Bronchial epithelial cell (primary cell): ENCODE data around the gene SERAC1. TPM values are rescaled to one million over a fixed set of nuclear protein-coding genes. Genes with fewer than 3 reads are reported as not detected.

ENCODE experiments used
- DNase-seq: peaks from one replicate; pipeline ENCODE4 v3.0.0-alpha.2; 2010; ENCODE audit warnings: low read depth
- FAIRE-seq: peaks from 2 replicates; lab custom pipeline; 2011; peaks lifted over from hg19 to GRCh38; lab: Jason Lieb, UNC
- H3K27me3 ChIP-seq: 2 replicates; pipeline ENCODE4 v1.5.1; 2011; ENCODE audit warnings: low read length; ENCODE audit not compliant: control insufficient read depth, insufficient read depth
- H3K36me3 ChIP-seq: 2 replicates; pipeline ENCODE4 v1.5.1; 2011; ENCODE audit warnings: low read length; ENCODE audit not compliant: control insufficient read depth, insufficient read depth
- H3K4me3 ChIP-seq: 2 replicates; pipeline ENCODE4 v1.5.1; 2011; ENCODE audit warnings: mild to moderate bottlenecking, low read depth, low read length, control low read depth
- total RNA-seq: library from RNA; depleted of rRNA; stranded (reverse); fragments of >200 nt; gene quantifications from 2 replicates; pipeline ENCODE4 v1.2.1, GENCODE V29; 2014
- TF ChIP-seq, protein P1 (sequence below): IDR thresholded peaks from 2 replicates; pipeline ENCODE4 v1.5.1; 2011; ENCODE audit warnings: mild to moderate bottlenecking, moderate library complexity, low read length, control low read depth, inconsistent platforms; ENCODE audit not compliant: insufficient read depth, severe bottlenecking

The SERAC1 gene
- total RNA-seq, 1 donor from 2014 or later, result 12.1 TPM

DNA sequence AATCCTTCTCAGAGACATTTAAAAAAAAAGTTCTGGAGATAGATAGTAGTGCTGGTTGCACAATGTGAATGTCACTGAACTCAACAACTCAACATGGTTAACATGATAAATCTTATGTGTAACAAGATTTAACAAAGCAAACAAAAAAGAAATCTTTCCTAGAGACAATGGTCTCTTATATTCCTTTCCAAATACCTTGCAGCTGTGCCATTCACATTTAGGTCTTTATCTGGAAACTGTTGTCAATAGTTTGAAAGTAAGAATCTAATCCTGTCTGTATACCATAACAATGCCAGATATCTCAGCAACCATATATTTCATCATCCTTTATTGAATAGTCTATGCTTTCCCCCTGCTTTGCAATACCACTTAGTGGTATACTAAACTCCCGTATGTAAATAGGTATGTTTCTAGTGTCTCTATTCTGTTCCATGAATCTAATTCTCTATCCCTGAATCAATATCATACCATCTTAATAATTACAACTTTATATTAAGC lies 2.1 kb downstream of the SERAC1 start:
- Histone ChIP-seq H3K36me3 (no peaks in the 10 kb centered on the region), H3K4me3 (no peak overlapping the region), H3K27me3 (no peaks in the 10 kb centered on the region)
- no peak for FAIRE-seq
- DNase-seq, result no peak
- TF ChIP-seq, protein P1, sequence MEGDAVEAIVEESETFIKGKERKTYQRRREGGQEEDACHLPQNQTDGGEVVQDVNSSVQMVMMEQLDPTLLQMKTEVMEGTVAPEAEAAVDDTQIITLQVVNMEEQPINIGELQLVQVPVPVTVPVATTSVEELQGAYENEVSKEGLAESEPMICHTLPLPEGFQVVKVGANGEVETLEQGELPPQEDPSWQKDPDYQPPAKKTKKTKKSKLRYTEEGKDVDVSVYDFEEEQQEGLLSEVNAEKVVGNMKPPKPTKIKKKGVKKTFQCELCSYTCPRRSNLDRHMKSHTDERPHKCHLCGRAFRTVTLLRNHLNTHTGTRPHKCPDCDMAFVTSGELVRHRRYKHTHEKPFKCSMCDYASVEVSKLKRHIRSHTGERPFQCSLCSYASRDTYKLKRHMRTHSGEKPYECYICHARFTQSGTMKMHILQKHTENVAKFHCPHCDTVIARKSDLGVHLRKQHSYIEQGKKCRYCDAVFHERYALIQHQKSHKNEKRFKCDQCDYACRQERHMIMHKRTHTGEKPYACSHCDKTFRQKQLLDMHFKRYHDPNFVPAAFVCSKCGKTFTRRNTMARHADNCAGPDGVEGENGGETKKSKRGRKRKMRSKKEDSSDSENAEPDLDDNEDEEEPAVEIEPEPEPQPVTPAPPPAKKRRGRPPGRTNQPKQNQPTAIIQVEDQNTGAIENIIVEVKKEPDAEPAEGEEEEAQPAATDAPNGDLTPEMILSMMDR, result no peak

DNA sequence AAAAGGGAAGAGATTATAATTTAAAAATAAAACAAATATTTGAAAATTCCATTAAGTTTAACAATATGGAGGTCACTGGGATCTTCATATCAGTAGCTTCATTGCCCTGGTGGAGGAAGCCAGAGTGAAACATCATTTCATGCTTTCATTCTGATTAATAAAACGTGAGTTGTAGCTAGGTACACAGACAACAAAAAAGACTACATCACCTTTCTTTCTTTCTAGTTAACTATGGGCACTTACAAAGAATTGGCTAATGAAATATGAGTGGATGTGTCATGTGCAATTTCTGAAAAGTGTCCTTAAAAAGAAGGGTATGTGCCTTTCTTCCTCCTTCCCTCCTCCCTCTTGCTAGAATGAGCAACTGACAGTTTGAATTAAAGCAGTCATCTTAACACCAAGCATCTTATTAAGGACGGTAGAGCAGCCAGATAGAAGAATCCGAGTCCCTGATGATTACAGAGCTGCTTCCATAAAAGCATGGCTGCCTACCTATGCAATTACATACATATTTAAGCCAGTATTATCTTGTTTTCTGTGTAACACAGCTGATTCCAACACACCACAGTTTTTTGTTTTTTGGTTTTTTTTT lies 3.4 kb downstream of the SERAC1 start:
- FAIRE-seq, result no peak
- DNase-seq, result no peak
- H3K4me3 ChIP-seq, result no peak overlapping the region
- H3K36me3 ChIP-seq, result no peaks in the 10 kb centered on the region
- H3K27me3 ChIP-seq, result no peaks in the 10 kb centered on the region
- TF ChIP-seq, protein P1, result no peak

DNA sequence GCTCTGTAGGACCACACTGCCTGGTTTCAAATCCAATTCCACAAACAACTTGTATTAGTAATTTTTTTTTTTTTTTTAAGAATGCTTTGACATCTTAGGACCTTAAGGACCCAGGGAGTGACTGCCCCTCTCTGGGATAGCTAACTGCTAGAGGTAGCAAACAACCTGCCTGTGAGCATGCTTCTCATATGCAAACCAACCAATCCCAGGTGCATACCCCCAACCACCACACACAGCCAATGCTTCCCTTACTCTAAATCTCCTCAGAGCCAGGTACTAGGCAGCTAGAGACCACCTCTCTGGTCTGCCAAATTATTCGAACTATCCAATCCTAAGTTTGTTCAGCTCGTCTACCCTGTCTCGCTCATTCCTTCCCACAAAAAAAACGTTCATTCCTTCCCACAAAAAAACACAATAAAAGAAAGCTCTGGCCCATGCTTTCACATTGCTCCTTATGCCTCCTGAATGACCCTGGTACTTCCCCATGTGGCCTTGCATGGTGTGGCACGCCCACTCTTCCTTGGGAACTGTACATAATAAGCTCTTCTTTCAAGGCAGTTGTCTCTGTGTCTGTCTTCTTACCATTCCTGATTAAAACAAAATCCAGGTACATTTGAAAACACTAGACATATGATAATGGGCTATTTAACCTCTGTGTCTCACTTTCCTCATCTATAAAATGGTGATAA lies 6.4 kb downstream of the SERAC1 start:
- DNase-seq (no peak), FAIRE-seq (no peak)
- Histone ChIP-seq H3K4me3 (no peak overlapping the region), H3K27me3 (no peaks in the 10 kb centered on the region), H3K36me3 (no peaks in the 10 kb centered on the region)
- TF ChIP-seq, protein P1, result no peak

DNA sequence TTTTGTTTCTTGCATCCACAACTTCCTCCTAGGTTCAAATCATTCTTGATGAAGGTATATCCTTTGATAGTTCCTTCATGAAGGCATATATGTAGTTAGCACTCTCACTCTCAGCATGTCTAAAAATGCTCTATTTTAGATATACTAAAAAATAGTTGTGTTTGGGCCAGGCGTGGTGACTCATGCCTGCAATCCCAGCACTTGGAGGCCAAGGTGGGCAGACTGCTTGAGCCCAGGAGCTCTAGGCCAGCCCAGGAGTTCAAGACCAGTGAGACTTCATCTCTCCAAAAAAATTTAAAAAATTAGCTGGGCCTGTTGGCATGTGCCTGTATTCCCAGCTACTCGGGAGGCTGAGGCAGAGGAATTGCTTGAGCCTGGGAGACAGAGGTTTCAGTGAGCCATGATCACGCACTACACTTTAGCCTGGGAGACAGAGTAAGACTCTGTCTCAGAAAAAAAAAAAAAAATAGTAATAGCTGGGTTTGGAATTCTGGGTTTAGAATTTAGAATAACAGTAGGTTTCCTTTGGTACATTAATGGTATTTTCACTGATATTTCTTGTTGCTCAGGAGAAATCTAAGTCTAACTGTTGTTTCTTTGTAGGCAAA lies 7.0 kb downstream of the SERAC1 start:
- TF ChIP-seq, protein P1, result no peak
- Histone ChIP-seq H3K27me3 (no peaks in the 10 kb centered on the region), H3K36me3 (no peaks in the 10 kb centered on the region), H3K4me3 (no peak overlapping the region)
- no peak for FAIRE-seq
- no peak for DNase-seq

DNA sequence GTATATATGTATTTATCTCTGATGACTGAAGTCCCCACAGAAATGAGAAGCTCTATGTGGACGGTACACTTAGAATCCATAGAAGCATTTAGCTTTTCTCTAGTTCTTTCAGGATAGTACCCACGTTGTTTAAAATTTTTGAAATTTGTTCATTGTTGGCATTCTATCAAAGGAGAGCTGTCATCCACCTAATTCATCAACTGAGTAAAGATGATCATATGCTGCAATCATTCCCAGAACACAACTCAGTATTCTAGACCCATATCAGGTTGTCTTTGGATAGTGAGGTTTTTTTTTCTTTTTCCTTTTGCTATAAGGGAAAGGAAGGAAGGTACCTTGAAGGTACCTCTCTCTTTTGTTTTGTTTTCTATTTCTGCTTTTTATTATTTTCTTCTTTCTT lies 9.3 kb downstream of the SERAC1 start:
- H3K27me3 ChIP-seq, result no peaks in the 10 kb centered on the region
- no peak for FAIRE-seq
- no peaks in the 10 kb centered on the region for H3K36me3 ChIP-seq
- DNase-seq, result no peak
- no peak overlapping the region for H3K4me3 ChIP-seq
- TF ChIP-seq, protein P1, result no peak
